Cardiac muscle cell (in vitro differentiated cells and primary cell): ENCODE results near the gene PRKCB. TPM values are rescaled to one million over a fixed set of nuclear protein-coding genes. Genes with fewer than 3 reads are reported as not detected.
A peak's percentile ranks its signal among the peaks of the same experiment; 100 is the strongest.

ENCODE experiments used
- DNase-seq, 2 donors: peaks; one replicate each; pipeline versions ENCODE4 v3.0.0 to v3.0.0-alpha.2; 2010 to 2017; ENCODE audit warnings: low read depth in 1 of 2, low spot score in 1 of 2
- H3K27ac ChIP-seq: fragments of 200-600 bp; sonication (generic); 2 replicates; pipeline ENCODE4 v1.5.1; 2016
- H3K27me3 ChIP-seq: fragments of 200-600 bp; sonication (generic); 2 replicates; pipeline ENCODE4 v1.6.0; 2016; ENCODE audit warnings: control low read depth
- H3K36me3 ChIP-seq: fragments of 200-600 bp; sonication (generic); 2 replicates; pipeline ENCODE4 v1.5.1; 2016; ENCODE audit warnings: control low read depth
- H3K4me1 ChIP-seq: fragments of 200-600 bp; sonication (generic); 2 replicates; pipeline ENCODE4 v1.8.1; 2017; ENCODE audit warnings: low read depth, mild to moderate bottlenecking, mixed run types
- H3K4me3 ChIP-seq: fragments of 200-600 bp; sonication (generic); 2 replicates; pipeline ENCODE4 v1.5.1; 2016; ENCODE audit warnings: mild to moderate bottlenecking
- H3K9me3 ChIP-seq: fragments of 200-600 bp; sonication (generic); 2 replicates; pipeline ENCODE4 v1.5.1; 2017; ENCODE audit warnings: low read depth, mild to moderate bottlenecking, control low read depth
- CTCF ChIP-seq: IDR thresholded peaks from 2 replicates; pipeline ENCODE4 v1.5.1; 2012; ENCODE audit warnings: low read depth, mild to moderate bottlenecking, low read length
- polyA plus RNA-seq: library from polyadenylated mRNA; unstranded; fragments of >200 nt; fragmentation: Nextera tagmentation; extraction: Ambion mirVana; gene quantifications from 2 replicates; pipeline ENCODE4 v1.2.1, GENCODE V29; 2016
- total RNA-seq: library from RNA; depleted of rRNA; stranded (reverse); fragments of >200 nt; gene quantifications from 2 replicates; pipeline ENCODE4 v1.2.3, GENCODE V29; 2016

The PRKCB gene
- total and polyA plus RNA-seq, 2 experiments from 2014 or later: 0.66 to 1.5 TPM

- peaks cover 19% of the 10 kb centered on the region for H3K4me1 ChIP-seq
- no peaks in the 10 kb centered on the region for H3K9me3 ChIP-seq
- H3K27ac ChIP-seq: no peak overlapping the region
- H3K36me3 ChIP-seq: no peaks in the 10 kb centered on the region
- no peaks in the 10 kb centered on the region for H3K27me3 ChIP-seq
- H3K4me3 ChIP-seq: no peak overlapping the region
- DNase-seq: peak in 1 of 2 donors; percentile 14
- no peak for TF ChIP-seq CTCF
Measured at GRCh38 chr16:24214992-24215391, 379.2 kb downstream of the PRKCB start.

GRCh38 chr16:24216961-24217360 is 381.2 kb downstream of the PRKCB start:
- DNase-seq: no peak
- Histone ChIP-seq H3K4me3 (no peak overlapping the region), H3K9me3 (no peaks in the 10 kb centered on the region), H3K4me1 (peaks cover 19% of the 10 kb centered on the region), H3K27me3 (peaks cover 5% of the 10 kb centered on the region), H3K27ac (no peak overlapping the region), H3K36me3 (no peaks in the 10 kb centered on the region)
- no peak for TF ChIP-seq CTCF

GRCh38 chr16:24217461-24217860 is 381.7 kb downstream of the PRKCB start:
- Histone ChIP-seq H3K27me3 (peaks cover 7% of the 10 kb centered on the region), H3K4me3 (no peak overlapping the region), H3K36me3 (no peaks in the 10 kb centered on the region), H3K9me3 (no peaks in the 10 kb centered on the region), H3K4me1 (peaks cover 19% of the 10 kb centered on the region), H3K27ac (no peak overlapping the region)
- DNase-seq: no peak
- no peak for TF ChIP-seq CTCF

GRCh38 chr16:24218299-24218698 is 382.5 kb downstream of the PRKCB start:
- Histone ChIP-seq H3K36me3 (no peaks in the 10 kb centered on the region), H3K4me3 (no peak overlapping the region), H3K27ac (no peak overlapping the region), H3K9me3 (no peaks in the 10 kb centered on the region), H3K4me1 (peaks cover 19% of the 10 kb centered on the region), H3K27me3 (peaks cover 7% of the 10 kb centered on the region)
- DNase-seq: no peak
- TF ChIP-seq CTCF: no peak

- DNase-seq: no peak
- TF ChIP-seq CTCF: no peak
- H3K27me3 ChIP-seq: peaks cover 7% of the 10 kb centered on the region
- H3K27ac ChIP-seq: no peak overlapping the region
- no peaks in the 10 kb centered on the region for H3K36me3 ChIP-seq
- H3K4me3 ChIP-seq: no peak overlapping the region
- no peaks in the 10 kb centered on the region for H3K9me3 ChIP-seq
- peaks cover 7% of the 10 kb centered on the region for H3K4me1 ChIP-seq
Measured at GRCh38 chr16:24221219-24221618, 385.4 kb downstream of the PRKCB start.

- no peaks in the 10 kb centered on the region for H3K36me3 ChIP-seq
- no peaks in the 10 kb centered on the region for H3K4me1 ChIP-seq
- no peaks in the 10 kb centered on the region for H3K9me3 ChIP-seq
- no peak overlapping the region for H3K4me3 ChIP-seq
- TF ChIP-seq CTCF: no peak
- no peak overlapping the region for H3K27ac ChIP-seq
- DNase-seq: no peak
- H3K27me3 ChIP-seq: peaks cover 3% of the 10 kb centered on the region
Measured at GRCh38 chr16:24228514-24228913, 392.7 kb downstream of the PRKCB start.
